Left hindlimb (tissue), 1 donor: Measurements from ENCODE around the gene STAG3.
A peak's percentile ranks its signal among the peaks of the same experiment; 100 is the strongest.
"Not testable (repeated sequence)": the region's sequence is repeated elsewhere in the genome, so short reads cannot be mapped to it uniquely, and the experiment has no call there.

Experiments
- DNase-seq: peaks from one replicate; pipeline ENCODE4 v3.0.0-alpha.2; 2018

The STAG3 gene

GRCh38 chr7:100217934-100218333 is 40.2 kb downstream of the STAG3 start:
- DNase-seq: not testable (repeated sequence)

- DNase-seq: no peak
Observed at GRCh38 chr7:100219271-100219737, 41.6 kb downstream of the STAG3 start.

- DNase-seq: not testable (repeated sequence)
Observed at GRCh38 chr7:100219801-100220585, 42.3 kb downstream of the STAG3 start, which contains the start of gene PVRIG. PVRIG (plus strand) TSS chr7:100219949; CDS start chr7:100219971, 22 bp downstream.

GRCh38 chr7:100220586-100221230 is 43.0 kb downstream of the STAG3 start:
- no peak for DNase-seq

GRCh38 chr7:100221231-100221718 is 43.6 kb downstream of the STAG3 start:
- DNase-seq: no peak

GRCh38 chr7:100221767-100222444 is 44.2 kb downstream of the STAG3 start:
- no peak for DNase-seq

- no peak for DNase-seq
Observed at GRCh38 chr7:100222445-100223132, 44.9 kb downstream of the STAG3 start.

- not testable (repeated sequence) for DNase-seq
Observed at GRCh38 chr7:100223376-100223927, 45.7 kb downstream of the STAG3 start.

- DNase-seq: not testable (repeated sequence)
Observed at GRCh38 chr7:100224891-100225290, 47.2 kb downstream of the STAG3 start.

GRCh38 chr7:100234660-100235317 is 57.1 kb downstream of the STAG3 start:
- not testable (repeated sequence) for DNase-seq

- not testable (repeated sequence) for DNase-seq
Observed at GRCh38 chr7:100239975-100240374, 62.3 kb downstream of the STAG3 start.

- not testable (repeated sequence) for DNase-seq
Observed at GRCh38 chr7:100243385-100243784, 65.7 kb downstream of the STAG3 start.

GRCh38 chr7:100244988-100245605 is 67.4 kb downstream of the STAG3 start:
- not testable (repeated sequence) for DNase-seq

- not testable (repeated sequence) for DNase-seq
Observed at GRCh38 chr7:100246121-100246864, 68.6 kb downstream of the STAG3 start.

- DNase-seq: not testable (repeated sequence)
Observed at GRCh38 chr7:100246865-100247137, 69.1 kb downstream of the STAG3 start.

- peak; percentile 50 for DNase-seq
Observed at GRCh38 chr7:100247152-100247757, 69.5 kb downstream of the STAG3 start.

- DNase-seq: no peak
Observed at GRCh38 chr7:100248483-100248882, 70.8 kb downstream of the STAG3 start.

GRCh38 chr7:100257017-100257416 is 79.3 kb downstream of the STAG3 start:
- DNase-seq: no peak

GRCh38 chr7:100259984-100260383 is 82.3 kb downstream of the STAG3 start:
- not testable (repeated sequence) for DNase-seq

- DNase-seq: not testable (repeated sequence)
Observed at GRCh38 chr7:100262896-100263295, 85.2 kb downstream of the STAG3 start.
